NCI-H1436 treated with DMSO at 0.1 percent for 48 hours (cell line): Measurements from ENCODE around the gene CD58.
"Not testable (repeated sequence)": the region's sequence is repeated elsewhere in the genome, so short reads cannot be mapped to it uniquely, and the experiment has no call there.

Experiments
- DNase-seq: peaks from one replicate; lab custom pipeline; 2025; lab: John Stamatoyannopoulos, UW

The CD58 gene

DNA sequence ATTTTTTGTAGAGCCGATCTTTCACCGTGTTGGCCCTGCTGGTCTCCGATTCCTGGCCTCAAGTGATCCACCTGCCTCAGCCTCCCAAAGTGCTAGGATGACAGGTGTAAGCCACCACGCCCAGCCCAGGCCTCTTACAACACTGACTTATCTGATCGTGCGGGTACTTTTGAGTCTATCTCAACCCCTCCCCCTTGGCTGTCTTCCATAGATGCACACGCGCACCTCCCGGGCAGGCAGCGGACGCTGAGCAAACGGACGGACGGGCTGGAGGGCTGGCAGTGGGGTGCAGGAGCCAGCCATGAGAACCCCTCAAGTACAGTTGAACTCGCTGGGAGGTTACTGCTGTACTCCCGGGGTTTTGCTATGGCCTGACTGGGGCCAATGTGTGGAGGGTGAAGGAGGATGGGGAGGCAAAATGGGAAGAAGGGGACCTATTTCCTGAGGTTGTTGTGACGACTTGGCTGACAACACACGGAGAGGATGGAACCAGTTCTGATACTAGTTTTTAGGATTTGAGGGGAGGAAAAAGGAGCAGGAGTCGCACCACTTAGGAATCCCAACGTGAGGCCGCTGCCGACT, 959 bp downstream of the CD58 start:
- DNase-seq: no peak

DNA sequence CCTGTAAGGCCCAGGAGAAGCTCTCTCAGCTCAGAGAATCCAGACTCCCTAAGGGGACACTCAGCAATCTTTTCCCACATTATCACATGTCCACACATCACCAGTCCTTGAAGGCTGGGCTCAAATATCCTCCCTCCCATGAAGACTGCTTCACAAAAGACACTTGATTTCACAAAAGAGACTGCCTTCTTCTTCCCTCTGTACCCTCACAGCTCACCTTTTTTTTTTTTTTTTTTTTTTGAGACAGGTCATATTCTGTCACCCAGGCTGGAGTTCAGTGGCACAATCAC, 1.5 kb downstream of the CD58 start:
- DNase-seq: no peak

DNA sequence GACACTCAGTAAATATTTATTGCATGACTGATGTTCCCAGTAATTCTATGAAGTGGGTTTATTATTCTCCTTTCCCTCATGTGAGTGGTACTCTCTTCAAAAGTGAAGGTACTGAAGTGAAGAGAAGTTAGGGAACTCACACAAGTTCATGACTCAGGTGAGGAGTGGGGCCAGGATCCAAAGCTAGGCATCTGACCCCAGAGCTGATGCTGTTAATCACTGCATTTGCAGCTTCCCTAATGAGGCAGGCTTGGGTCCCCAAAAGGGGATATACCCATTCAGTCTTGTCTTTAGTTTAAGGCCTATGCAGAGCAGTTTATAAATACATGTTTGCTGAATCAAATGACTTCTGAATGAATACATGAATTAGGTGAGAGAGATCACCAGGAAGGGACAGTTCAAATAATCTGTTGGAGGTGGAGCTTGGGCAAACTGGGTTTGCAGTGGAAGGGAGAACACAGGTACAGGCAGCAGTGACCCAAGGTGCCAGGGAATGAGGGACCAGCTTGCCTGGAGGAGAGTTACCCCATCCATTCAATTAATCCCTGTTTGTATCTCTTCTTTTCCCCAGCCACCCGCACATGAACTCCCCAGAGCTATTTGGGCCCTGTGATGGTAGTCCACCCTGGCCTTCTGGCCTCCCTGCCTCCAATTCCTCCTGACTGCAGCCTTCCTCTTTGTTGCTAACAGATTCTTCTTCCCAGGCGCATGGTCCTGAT, 2.0 kb downstream of the CD58 start:
- DNase-seq: no peak

DNA sequence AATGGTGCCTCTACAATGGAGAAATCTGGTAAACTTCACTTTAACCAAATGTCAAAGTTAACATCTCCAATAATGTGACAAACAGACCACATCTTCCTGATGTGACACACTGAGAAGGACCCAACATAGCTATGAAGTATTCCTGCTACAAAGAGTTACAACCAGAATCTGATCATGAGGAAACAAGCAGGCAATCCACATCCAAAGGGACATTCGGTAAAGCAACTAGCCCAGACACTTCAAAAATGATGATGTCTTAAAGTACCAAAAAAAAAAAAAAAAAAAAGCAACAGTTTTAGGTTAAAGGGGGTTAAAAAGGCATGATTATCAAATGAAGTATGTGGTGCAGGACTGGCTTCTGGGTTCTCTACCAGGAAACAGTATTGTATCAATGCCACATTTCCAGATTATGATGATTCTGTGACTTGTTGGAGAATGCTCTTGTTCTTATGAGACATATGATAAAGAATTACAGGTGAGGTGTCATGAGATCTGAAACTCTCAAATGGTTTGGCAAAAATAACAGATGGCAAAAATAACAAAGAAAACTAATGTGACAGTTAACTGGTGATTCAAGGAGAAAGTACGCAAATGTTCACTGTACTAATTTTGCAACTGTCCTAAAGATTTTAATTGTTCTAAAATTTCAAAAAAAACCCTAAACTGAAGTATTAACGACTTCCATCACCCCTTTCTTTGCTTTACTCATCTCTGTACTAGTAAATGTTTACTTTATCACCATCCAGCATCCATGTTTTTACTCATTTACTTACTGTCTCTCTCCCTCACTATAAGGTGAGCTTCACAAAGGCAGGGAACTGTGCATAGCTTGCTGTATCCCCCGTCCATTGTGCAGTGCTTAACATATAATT, 2.8 kb downstream of the CD58 start:
- no peak for DNase-seq

GRCh38 chr1:116565222-116565621, 5.6 kb downstream of the CD58 start:
- DNase-seq: no peak

DNA sequence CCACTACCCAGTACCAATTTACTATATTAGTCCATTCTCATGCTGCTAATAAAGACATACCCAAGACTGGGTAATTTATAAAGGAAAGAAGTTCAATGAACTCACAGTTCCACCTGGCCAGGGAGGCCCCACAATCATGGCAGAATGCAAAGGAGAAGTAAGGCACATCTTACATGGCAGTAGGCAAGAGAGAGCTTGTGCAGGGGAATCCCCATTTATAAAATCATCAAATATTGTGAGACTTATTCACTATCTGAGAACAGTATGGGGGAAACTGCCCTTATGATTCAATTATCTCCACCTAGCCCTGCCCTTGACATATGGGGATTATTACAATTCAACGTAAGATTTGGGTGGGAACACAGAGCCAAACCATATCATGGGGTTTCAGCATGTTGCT, 6.4 kb downstream of the CD58 start:
- DNase-seq: no peak

- not testable (repeated sequence) for DNase-seq
Observed at GRCh38 chr1:116562465-116562864, 8.4 kb downstream of the CD58 start.

GRCh38 chr1:116561563-116561962, 9.3 kb downstream of the CD58 start:
- no peak for DNase-seq

- DNase-seq: no peak
Observed at GRCh38 chr1:116560704-116561490, 9.9 kb downstream of the CD58 start.

DNA sequence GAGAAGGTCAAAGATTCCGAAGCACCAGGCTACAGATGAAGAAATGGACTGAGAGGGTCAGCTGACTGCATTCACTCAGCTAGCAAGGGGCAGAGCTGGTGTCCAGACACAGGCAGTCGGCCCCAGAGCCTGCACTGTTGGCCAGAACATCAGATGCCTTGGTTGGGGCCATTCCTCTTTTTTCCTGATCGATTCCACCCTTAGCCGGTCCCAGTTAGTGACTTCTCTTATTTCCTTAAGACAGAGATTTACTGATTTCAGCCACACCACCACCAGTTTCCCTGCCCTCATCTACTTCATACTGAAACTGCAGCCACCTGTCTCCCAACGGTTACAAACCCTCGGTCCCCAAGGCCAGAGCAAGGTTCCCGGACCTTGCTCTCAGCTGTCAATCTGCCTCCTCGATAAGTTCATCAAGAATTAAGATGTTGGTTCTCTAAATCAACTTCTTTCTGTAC, 11.5 kb downstream of the CD58 start:
- no peak for DNase-seq

GRCh38 chr1:116558571-116558970, 12.3 kb downstream of the CD58 start:
- DNase-seq: no peak

DNA sequence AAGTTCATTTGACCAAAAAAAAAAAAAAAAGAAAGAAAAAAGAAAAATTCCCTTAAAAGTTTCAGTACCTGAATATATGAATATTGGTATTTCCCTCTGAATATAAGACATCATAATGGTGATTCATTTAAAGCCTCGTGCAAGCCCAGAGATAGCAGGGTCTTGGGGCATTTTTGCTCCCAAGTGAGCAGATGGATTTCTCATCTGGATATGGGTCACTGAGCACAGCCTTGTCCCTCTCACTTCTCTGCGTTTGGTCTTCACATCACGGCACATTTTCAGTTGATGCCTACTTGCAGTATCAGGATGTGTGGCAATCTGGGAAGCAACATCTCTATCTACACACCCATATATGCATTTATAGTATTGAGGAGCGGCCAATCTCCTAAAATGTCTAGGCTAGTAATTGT, 12.7 kb downstream of the CD58 start:
- no peak for DNase-seq

DNA sequence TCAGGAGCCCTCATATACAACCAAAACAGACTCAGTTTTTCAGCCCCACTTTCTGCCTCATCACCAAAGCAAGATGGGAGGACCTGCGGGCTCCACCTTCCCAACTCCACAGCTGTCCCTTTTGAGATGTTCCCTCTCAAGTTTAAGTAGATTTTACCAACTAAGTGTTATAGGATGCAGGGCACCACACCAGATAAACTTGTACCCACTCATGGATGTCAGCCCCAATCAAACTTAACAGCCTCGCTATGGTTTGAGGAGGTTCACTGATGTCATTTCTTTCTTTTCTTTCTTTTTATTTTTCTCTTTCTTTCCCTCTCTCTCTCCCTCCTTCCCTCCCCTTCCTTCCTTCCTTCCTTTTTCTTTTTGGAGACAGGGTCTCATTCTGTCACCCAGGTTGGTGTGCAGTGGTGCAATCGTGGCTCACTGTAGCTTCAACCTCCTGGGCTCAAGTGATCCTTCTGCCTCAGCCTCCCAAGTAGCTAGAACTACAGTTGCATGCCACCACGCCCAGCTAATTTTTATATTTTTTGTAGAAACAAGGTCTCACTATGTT, 13.4 kb downstream of the CD58 start:
- no peak for DNase-seq

GRCh38 chr1:116556289-116557006, 14.4 kb downstream of the CD58 start:
- DNase-seq: no peak

DNA sequence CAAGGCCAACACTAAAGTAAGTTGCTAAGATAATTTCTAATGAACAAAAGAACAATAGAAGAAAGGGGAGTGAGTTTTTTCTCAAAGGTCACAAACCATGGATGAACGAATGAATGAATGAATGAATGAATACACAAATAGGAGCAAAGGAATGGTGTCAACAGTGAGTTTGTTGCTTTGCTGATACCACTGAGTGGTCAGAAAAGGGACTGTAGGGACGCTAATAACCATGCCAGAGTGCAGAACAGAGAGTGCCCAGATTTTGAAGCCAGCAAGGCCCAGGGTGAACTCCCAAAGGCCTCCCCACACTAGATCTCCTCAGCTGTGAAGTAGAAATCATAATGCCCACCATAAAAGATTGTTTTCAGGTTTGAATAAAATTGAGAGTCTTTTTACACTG, 15.9 kb downstream of the CD58 start:
- DNase-seq: no peak

DNA sequence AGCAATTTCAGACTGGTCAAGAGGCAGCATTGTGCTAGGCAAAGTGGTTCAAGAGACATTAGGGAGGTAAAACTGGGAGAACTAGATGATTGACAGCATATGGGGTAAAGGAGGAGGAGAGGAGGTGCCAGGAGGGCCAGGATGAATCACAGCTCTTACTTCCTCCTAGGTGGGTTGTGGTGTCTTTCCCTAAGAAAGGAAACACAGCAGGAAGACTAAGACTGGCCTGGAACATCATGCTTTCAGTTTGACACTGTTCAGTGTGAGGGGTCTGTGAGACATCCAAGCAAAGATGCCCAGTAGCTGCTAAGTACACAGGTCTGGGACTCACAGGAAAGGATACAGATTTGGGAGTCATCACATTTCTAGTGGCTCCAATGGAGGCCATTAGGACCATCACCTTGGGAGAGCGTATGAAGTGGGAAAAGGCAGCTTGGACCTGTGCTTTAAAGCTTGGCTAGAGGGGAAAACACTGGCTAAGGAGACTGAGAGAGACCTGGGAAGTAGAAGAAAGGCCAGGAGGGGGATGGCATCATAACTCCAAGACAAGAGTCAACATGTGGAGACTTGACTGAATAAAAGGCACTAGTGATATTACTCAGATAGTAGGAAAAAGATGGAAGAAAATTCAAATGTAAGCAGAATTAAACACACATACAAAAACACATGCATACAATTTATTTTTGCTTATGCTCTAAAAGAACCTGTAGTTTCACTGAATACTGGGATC, 17.3 kb downstream of the CD58 start:
- DNase-seq: no peak

GRCh38 chr1:116546354-116546977, 24.4 kb downstream of the CD58 start:
- DNase-seq: no peak

DNA sequence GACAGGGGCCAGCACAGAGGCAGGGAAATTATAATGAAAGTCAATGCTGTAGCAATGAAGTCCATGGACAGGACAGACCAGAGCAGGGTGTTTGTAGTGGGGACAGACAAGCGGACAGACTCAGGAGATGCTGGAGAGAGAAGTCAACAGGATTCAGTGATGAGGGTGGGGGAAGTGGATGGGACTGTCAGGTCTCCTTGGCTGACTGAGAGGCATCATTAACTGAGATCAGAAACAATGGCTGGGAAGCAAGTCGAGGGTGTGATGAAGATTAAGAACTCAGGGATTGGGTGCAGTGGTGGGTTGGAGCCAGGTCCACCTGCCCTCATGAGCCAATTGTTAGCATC, 25.5 kb downstream of the CD58 start:
- no peak for DNase-seq

- DNase-seq: no peak
Observed at GRCh38 chr1:116544588-116545358, 26.1 kb downstream of the CD58 start.

DNA sequence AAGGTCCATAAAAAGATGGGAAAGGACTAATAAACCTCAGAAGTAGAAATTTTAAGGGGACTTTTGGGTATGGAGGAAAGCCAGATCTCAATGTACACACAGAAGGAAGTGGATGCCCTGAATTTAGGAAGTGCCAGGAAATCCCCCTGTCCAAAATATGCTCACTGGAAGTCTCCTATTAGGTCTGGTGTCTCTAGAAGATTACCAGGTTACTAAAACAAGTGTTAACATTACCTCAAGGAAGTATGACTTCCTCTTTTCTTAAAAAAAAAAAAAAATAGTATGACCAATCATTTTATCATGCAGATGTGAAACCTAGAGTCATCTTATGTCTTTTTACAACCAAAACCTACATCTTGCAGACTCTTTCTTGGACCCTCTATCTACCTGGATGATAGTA, 30.7 kb downstream of the CD58 start:
- DNase-seq: no peak
